Adrenal gland (tissue), 12 donors: ENCODE measurements around the gene PTPRU. TPM values are rescaled to one million over a fixed set of nuclear protein-coding genes. Genes with fewer than 3 reads are reported as not detected.
"Not testable (repeated sequence)": the region's sequence is repeated elsewhere in the genome, so short reads cannot be mapped to it uniquely, and the experiment has no call there.

Experiments used
- DNase-seq, 7 donors: peaks; one replicate each; pipeline ENCODE4 v3.0.0-alpha.2; 2019 to 2020
- H3K27ac ChIP-seq, 5 donors: fragments of 200-600 bp; sonication (generic) in 4 of 5; 1 replicate in 3 of 5; 2 replicates in 2 of 5; pipeline versions ENCODE4 v1.5.1 to v1.8.0; 2016 to 2020; ENCODE audit warnings: mild to moderate bottlenecking in 1 of 5
- H3K27me3 ChIP-seq: fragments of 200-600 bp; 2 replicates; pipeline ENCODE4 v1.8.0; 2021
- H3K36me3 ChIP-seq, 2 donors: fragments of 200-600 bp; replicated peaks in 1 of 2; 1 replicate in 1 of 2; 2 replicates in 1 of 2; pipeline versions ENCODE4 v1.5.1 to v1.8.0; 2018 to 2022
- H3K4me1 ChIP-seq, 2 donors: fragments of 200-600 bp; replicated peaks in 1 of 2; 1 replicate in 1 of 2; 2 replicates in 1 of 2; pipeline versions ENCODE4 v1.5.1 to v1.8.0; 2018 to 2021
- H3K4me3 ChIP-seq, 4 donors: fragments of 200-600 bp; sonication (generic) in 3 of 4; one replicate each; pipeline ENCODE4 v1.5.1; 2016 to 2018
- H3K9me3 ChIP-seq, 3 donors: fragments of 200-600 bp; sonication (generic) in 1 of 3; replicated peaks in 1 of 3; 1 replicate in 2 of 3; 2 replicates in 1 of 3; pipeline versions ENCODE4 v1.5.1 to v1.8.0; 2016 to 2021
- POLR2A ChIP-seq, 2 donors: fragments of 450-650 bp; IDR thresholded peaks; one replicate each; pipeline ENCODE4 v1.6.1; 2017; ENCODE audit warnings: antibody characterized with exemption in 2 of 2, mild to moderate bottlenecking in 2 of 2, moderate library complexity in 1 of 2
- WGBS, 4 donors: extraction: QIAGEN DNeasy Blood & Tissue Kit in 2 of 4; methylation state at CpG; one replicate each; pipeline versions ENCODE4 v1.1.5 to v1.1.7; 2013 to 2017; 5-methylcytosine and 5-hydroxymethylcytosine counted together
- intact Hi-C, 2 donors: fragments of 100-400 bp; cut with DNase I; formaldehyde crosslinking; loops; one replicate each; pipeline versions ENCODE4 v1.14.1 to v1.15.0; 2022 to 2023
- polyA plus RNA-seq, 3 donors: library from polyadenylated mRNA; stranded (reverse); fragments of 200-250 nt in 2 of 3; fragments of 350-450 nt in 1 of 3; fragmentation: Illumina TruSeq in 1 of 3; extraction: RNeasy Lipid Tissue Mini Kit (QIAGEN cat#74804) in 1 of 3; gene quantifications; one replicate each; pipeline ENCODE4 v1.2.3, GENCODE V29; 2013 to 2014
- total RNA-seq, 9 donors: library from RNA; depleted of rRNA in 4 of 9; stranded (reverse); fragments of >200 nt in 4 of 9; fragments of 120-200 nt in 1 of 9; fragmentation: NEBNext Ultra II Directional in 1 of 9; extraction: Animal tissue kit (Norgen Biotek cat#: 25700) in 1 of 9; gene quantifications; one replicate each; pipeline versions ENCODE4 v1.1.0 to v1.2.4, GENCODE V29; 2013 to 2023
- TF ChIP-seq, protein P1 (sequence below), 6 experiments: fragments of 450-650 bp in 4 of 6; fragments of 200-600 bp in 2 of 6; sonication (generic) in 1 of 6; IDR thresholded peaks; 1 replicate in 5 of 6; 2 replicates in 1 of 6; pipeline versions ENCODE4 v1.5.1 to v1.8.0; 2016 to 2021; ENCODE audit warnings: antibody characterized with exemption in 6 of 6, mild to moderate bottlenecking in 2 of 6, moderate library complexity in 1 of 6
- donor health status: healthy with polysubstance abuse.
- donor health status: Bipolar disorder and iron deficiency.
- donor health status: DM: yes; HTN: yes; CAD: no.
- donor health status: DM: no; HTN: no; CAD: no.
- donor health status: DM: no; HTN: no; CAD: no.
- donor health status: DM: yes; HTN: yes; CAD: no.

The PTPRU gene
- total and polyA plus RNA-seq, 12 donors, result 1.4 to 14.4 (median 6.7) TPM

DNA sequence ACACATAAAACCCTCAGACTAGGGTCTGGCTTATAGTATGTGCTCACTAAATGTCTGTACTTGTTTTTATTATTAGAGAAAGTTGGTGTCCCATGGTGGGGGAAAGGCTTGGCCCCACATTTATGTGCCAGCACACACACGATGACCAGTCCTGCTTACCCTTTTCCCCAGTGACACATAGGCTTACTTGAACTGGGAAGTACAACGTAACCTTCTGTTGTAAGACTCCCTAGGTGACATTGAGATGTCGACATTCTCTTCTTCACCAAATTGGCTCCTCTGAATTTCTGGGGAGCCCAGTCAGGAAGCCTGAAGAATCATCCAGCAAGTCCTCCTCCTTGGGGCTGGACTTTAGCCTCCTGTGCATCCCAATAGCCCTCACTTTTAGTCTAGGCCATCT is 3.9 kb upstream of the PTPRU start:
- Histone ChIP-seq H3K36me3 (no peaks in the 10 kb centered on the region), H3K4me1 (peaks cover 11 to 19% of the 10 kb centered on the region in 2 donors), H3K27ac (no peak overlapping the region), H3K4me3 (no peak overlapping the region), H3K27me3 (no peaks in the 10 kb centered on the region), H3K9me3 (no peaks in the 10 kb centered on the region)
- DNase-seq, result no peak
- no peak for TF ChIP-seq POLR2A (IDR thresholded peaks at IDR 0.05)
- TF ChIP-seq, protein P1, sequence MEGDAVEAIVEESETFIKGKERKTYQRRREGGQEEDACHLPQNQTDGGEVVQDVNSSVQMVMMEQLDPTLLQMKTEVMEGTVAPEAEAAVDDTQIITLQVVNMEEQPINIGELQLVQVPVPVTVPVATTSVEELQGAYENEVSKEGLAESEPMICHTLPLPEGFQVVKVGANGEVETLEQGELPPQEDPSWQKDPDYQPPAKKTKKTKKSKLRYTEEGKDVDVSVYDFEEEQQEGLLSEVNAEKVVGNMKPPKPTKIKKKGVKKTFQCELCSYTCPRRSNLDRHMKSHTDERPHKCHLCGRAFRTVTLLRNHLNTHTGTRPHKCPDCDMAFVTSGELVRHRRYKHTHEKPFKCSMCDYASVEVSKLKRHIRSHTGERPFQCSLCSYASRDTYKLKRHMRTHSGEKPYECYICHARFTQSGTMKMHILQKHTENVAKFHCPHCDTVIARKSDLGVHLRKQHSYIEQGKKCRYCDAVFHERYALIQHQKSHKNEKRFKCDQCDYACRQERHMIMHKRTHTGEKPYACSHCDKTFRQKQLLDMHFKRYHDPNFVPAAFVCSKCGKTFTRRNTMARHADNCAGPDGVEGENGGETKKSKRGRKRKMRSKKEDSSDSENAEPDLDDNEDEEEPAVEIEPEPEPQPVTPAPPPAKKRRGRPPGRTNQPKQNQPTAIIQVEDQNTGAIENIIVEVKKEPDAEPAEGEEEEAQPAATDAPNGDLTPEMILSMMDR (IDR thresholded peaks at IDR 0.05), result no peak
- intact Hi-C loops, result loop anchor here in 1 of 2 donors (10.0 kb wide), 1 partner anchor 852 kb away; no protein-coding TSS in a partner anchor
- 55 to 74% (median 67%) methylated on average over 3 of the region's 3 CpGs for WGBS, 4 donors

DNA sequence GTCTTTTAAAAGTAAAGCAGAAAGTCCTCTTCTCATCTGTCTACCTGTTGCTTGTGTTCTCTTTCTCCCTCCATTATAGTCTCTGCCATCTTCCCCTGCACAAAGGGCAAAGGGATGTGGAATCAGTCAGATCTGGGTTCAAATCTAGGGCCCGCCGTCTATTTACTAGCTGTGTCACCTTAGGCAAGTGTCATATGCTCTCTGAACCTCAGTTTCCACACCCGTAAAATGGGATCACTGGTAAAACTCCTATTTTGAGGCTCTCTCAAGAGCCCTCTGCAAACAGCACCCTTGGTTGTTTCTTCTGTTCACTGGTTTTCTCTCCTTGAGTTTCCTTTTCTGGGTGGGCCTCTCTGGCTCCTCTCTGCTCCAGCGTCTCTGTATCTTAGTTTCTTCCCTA is 2.6 kb upstream of the PTPRU start:
- H3K36me3 ChIP-seq, result no peaks in the 10 kb centered on the region
- H3K9me3 ChIP-seq, result no peaks in the 10 kb centered on the region
- peaks cover 11 to 19% of the 10 kb centered on the region in 2 donors for H3K4me1 ChIP-seq
- H3K27ac ChIP-seq, result no peak overlapping the region
- TF ChIP-seq, protein P1 (IDR thresholded peaks at IDR 0.05), result no peak
- peaks cover 5% of the 10 kb centered on the region for H3K27me3 ChIP-seq
- intact Hi-C loops, result loop anchor here in 1 of 2 donors (2.0 to 10.0 kb wide), 2 partner anchors 851 to 1473 kb away; no protein-coding TSS in a partner anchor
- DNase-seq, result no peak
- H3K4me3 ChIP-seq, result no peak overlapping the region
- WGBS, 4 donors, result 65 to 82% (median 68%) methylated on average over 4 of the region's 4 CpGs

DNA sequence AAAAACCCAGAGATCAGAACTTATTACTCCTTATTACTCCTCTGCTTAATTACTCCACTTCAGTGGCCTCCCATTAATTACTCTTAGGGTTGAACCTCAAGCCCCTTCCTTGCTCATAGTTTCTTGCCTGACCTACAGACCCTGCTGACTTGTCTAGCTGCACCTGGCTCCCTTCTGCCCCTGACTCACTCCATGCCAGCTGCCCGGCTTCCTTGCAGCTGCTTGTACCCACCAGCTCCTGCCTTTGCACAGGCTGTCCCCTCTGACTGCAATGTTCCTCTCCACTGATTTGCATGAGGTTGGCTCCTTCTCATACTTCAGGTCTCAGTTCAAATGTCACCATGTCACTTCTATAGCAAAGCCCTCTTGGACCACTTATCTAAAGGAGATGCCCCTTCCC is 1.9 kb upstream of the PTPRU start:
- Histone ChIP-seq H3K27ac (no peak overlapping the region), H3K4me1 (peaks cover 10 to 17% of the 10 kb centered on the region in 2 donors), H3K9me3 (no peaks in the 10 kb centered on the region), H3K4me3 (no peak overlapping the region), H3K27me3 (peaks cover 6% of the 10 kb centered on the region), H3K36me3 (no peaks in the 10 kb centered on the region)
- TF ChIP-seq, protein P1 (IDR thresholded peaks at IDR 0.05), result no peak
- TF ChIP-seq POLR2A (IDR thresholded peaks at IDR 0.05), result no peak
- WGBS, 4 donors, result 76 to 88% (median 82%) methylated on average over 1 of the region's 1 CpG
- intact Hi-C loops, result loop anchor here in 1 of 2 donors (2.0 to 10.0 kb wide), 2 partner anchors 850 to 1472 kb away; no protein-coding TSS in a partner anchor
- DNase-seq, result no peak

DNA sequence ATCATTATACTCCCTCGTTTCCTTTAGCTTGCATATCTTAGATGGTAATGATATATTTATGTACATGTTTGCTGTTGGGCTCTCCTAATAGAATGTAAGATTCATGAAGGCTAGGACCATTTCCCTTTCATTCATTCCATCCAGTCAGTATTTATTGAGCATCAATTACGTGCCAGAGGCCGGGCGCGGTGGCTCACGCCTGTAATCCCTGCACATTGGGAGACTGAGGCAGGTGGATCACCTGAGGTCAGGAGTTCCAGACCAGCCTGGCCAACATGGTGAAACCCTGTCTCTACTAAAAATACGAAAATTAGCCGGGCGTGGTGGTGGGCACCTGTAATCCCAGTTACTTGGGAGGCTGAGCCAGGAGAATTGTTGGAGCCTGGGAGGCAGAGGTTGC is 1.4 kb upstream of the PTPRU start:
- not testable (repeated sequence) for DNase-seq, H3K36me3 ChIP-seq, H3K9me3 ChIP-seq, H3K27me3 ChIP-seq, H3K4me3 ChIP-seq, H3K27ac ChIP-seq
- intact Hi-C loops, result loop anchor here in 1 of 2 donors (2.0 to 10.0 kb wide), 3 partner anchors 850 to 1472 kb away; no protein-coding TSS in a partner anchor
- peaks cover 6 to 13% of the 10 kb centered on the region in 2 donors for H3K4me1 ChIP-seq
- 74 to 85% (median 77%) methylated on average over 9 of the region's 9 CpGs for WGBS, 4 donors

DNA sequence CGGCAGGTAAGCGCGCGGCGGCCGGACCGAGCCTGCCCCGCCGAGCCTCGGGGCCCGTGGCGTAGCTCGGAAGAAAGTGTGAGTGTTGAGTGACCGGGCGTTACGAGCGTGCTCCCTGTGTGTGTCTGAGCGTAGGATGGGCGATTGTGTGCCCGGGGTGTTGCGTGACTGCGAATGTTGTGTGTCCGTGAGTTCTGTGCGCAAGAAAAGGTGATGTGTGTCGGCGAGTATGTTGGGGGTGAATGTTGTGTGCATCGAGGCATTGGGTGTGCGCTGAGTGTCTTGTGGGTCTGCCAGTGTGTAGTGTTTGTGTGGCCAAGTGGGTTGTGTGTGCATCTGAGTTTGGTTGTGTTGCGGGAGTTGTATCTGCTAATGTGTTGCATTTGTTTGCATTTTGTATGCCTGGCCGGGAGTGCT is 398 bp downstream of the PTPRU start:
- peak overlapping the region in 2 of 5 donors; percentile 34 to 74 for H3K27ac ChIP-seq
- intact Hi-C loops, result loop anchor here in 1 of 2 donors (5.0 to 10.0 kb wide), 2 partner anchors 848 to 1146 kb away; no protein-coding TSS in a partner anchor
- H3K4me1 ChIP-seq, result peaks cover 0 to 9% of the 10 kb centered on the region in 2 donors

More for the DNA sequence above, 398 bp downstream of the PTPRU start:
- Histone ChIP-seq H3K4me3 (peak overlapping the region in 2 of 4 donors; percentile 15 to 51), H3K9me3 (no peaks in the 10 kb centered on the region), H3K36me3 (no peaks in the 10 kb centered on the region), H3K27me3 (peaks cover 6% of the 10 kb centered on the region)
- 1 to 5% (median 2%) methylated on average over 8 to 30 of the region's 30 CpGs for WGBS, 4 donors
- DNase-seq, result no peak
- TF ChIP-seq, protein P1 (IDR thresholded peaks at IDR 0.05), result no peak
- TF ChIP-seq POLR2A (IDR thresholded peaks at IDR 0.05), result no peak
